GM18873 (cell line): ENCODE data around the gene AUTS2.

Experiments used
- ATAC-seq: cut with Tn5 transposase; IDR thresholded peaks from one replicate; pipeline ENCODE4 v1.9.1; 2021; ENCODE audit warnings: mild to moderate bottlenecking, moderate library complexity, moderate number of reproducible peaks; ENCODE audit not compliant: unreplicated experiment, low FRiP score

The AUTS2 gene

DNA sequence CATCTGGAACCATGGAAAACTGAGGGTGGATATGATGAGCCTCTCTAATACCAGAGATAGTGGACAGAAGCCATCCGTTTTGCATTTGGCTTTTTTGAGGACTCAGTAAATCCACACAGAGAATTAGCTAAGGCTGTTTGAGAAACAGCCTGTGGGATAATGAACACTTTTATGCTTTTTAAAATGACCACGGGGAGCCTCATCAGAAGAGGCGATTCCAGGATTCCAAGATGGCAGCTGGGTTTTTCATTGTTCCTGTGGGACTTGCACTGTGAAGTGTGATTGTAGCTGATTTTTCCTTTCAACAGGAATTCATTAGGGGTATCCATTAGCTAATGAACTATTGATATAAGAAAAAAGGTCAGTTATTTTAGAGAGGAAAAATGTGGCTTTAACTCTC is 353.2 kb downstream of the AUTS2 start:
- no peak for ATAC-seq

DNA sequence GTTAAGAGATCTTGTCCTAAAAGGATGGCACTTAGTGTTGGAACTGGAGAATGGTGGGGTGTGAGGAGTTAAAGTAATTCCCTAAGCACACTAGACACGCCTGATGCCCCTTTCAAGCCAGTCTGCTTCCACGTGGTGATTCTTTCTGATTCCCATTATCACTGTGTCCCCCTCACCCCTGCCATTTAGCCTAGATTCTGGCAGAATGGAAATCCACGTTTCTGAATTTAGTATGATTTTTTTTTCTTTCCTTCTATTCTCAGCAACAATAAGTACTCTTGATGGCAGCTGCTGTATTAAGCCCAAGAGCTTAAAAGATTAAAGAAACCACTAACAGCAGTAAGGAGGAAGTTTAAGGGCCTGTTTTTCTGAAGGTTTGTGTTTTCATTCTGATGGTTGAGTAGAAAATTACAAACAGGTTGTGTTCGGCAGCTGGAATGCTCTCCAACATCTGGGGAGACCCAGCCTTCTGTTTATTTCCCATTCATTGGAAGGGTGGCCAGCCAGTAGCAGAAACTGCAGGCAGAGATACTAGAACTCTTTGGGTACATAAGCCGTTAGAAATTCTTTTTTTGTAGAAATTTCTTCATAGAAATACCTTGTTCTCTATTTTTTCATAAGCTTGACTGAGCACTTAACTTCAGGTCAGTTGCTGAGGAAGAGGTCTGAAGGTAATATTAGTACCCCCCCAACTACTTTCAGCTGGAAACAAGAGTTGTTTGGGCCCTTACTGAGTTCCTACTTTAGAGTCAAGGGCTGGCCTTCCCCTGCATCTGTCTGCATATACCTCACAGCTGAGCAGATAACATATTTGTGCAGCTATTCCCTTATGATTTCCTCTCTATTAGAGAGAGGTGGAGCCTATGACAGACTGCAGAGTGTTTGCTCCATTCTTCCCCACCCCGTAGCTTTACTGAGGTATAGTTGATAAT is 355.1 kb downstream of the AUTS2 start:
- ATAC-seq: no peak

- no peak for ATAC-seq
Measured at GRCh38 chr7:69956541-69956940, 358.3 kb downstream of the AUTS2 start.

DNA sequence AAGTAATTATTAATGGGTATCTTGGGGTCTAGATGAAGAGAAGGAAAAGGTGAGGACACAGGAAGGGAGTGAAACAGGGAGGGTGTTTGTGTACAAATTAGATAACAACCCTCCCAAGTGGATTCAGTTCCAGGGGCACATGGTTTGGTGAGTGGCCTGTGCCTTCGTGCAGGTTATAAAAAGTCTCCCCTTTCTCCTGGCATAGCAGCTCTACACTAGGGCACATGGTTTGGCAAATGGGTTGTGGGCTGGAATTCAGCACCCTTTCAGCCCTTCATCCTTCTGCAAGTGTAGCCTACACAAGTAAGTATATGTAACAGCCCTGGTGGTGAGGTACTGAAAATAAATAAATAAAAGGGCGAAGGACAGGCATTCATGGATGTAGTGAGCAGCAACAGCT is 359.4 kb downstream of the AUTS2 start:
- ATAC-seq: no peak

DNA sequence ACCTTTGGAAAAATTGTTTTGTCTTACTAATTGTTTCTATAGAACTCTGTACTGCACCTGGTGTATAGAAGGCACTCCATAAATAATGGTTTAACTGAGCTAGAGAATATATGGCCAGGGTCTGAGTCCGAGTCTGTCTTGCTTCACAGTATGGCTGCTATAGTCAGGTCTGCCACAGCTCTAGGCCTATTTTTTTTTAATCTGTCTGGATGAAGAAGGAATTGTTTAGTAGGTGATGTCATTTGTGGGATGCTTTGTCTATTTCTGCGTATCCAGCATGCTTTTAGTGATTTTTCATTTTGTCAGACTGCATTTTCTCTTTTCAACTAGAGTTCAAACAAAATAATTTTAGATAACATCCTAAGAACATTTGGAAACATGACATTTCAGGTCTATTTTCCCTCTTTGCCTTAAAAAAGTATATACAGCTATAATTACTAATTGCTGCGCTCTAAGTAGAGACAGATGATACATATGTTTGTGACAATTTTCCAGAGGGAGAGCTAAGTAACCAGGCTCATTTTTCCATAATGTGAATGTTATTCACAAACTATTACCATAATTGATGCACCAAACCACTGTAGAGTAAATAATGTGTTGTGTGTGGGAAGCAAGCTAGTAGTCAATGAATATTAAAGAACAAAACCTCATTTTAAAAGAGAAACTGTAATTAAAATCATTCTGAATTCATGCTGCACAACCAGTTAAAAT is 361.7 kb downstream of the AUTS2 start:
- ATAC-seq: no peak

- ATAC-seq: no peak
Measured at GRCh38 chr7:69961436-69961835, 363.2 kb downstream of the AUTS2 start.

GRCh38 chr7:69962186-69963065 is 364.2 kb downstream of the AUTS2 start:
- no peak for ATAC-seq

DNA sequence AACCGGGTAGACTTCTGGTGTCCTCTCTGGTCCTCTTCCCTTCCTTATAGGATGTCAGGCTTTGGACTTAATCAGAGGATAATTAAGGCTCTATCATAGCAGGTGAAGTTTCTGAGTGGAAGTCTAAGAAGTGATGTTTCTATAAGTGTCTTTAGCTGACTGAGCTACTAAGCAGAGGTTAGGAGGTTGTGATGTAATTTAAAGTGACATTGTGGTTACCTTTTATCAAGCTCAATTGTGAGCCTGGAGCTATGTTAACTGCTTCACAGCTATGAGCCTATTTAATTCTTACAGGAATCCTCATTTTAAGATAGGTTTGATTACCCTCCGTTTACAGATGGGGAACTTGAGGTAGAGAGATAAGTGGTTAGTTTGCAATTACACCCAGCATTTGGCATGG is 365.1 kb downstream of the AUTS2 start:
- ATAC-seq: no peak

DNA sequence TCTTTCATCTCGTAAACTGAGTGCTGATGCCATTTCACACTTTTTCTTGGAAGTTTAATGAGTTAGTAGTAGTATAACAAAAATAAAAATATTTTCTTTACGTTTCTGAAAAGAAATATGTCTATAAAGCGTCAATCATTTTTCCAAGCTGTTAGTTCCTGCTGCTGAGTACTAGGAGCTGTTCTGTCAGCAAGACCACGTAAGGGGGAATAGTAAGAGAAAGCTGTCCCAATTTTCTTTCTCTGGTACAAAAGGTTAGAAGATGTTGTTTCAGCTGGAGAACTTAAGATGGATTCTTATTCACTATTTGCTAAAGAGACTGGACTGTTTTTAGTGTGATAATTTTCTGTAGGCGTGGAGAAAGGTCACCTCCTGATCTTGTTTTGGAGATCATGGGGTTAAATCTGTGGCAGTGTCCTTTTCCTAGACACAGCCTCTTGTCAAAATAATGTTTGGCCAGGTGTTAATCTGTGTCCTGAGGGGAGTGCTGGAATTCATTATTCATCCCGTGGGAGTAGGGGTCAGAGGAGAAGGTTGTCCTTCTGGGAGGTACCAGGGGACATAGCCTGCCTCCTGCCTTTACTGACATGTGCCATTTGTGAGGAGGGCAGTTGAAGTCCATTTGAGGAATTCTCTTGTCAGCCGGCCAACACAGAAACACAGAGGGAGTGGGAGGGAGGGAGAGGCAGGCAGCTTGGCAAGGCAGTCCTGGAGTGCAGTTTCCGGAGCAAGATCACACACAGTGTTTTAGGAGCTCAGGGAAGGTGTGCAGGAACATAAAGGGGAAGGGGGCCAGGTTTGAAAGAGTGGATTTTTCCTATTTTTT is 368.7 kb downstream of the AUTS2 start:
- ATAC-seq: no peak

DNA sequence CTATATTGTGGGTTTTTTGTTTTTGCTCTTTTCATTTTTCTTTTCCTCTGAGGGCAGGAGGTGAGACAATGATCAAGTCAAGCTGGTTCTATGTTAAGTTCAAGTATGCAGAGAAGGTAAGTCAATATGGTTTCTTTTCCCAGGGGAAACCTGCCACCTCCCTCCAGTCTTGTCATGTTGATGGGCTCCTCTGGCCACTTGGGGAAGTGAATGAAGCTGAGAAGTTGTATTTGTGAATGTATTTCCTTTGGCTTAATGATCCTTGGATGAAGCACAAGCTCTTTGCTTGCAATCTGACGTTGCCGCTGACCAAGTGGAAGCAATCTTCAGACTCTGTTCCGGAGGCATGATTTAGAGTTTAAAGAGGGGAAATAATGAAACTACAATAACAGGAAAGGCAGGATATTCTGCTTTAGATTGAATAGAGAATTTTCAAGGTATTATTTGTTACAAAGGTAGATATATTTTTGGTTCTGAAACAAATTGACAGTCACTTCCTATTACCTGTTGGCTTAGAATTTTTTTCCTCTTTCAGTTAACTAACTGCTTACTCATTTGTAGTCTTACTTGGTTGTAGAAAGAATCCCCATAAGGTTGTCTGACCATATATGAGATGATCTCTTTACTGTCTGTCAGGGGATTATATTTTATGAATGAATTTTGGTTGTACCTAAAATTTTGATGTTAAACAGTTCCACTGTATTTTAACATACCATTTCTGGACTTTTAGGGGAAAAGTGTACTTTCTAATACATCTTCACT is 369.6 kb downstream of the AUTS2 start:
- ATAC-seq: no peak

DNA sequence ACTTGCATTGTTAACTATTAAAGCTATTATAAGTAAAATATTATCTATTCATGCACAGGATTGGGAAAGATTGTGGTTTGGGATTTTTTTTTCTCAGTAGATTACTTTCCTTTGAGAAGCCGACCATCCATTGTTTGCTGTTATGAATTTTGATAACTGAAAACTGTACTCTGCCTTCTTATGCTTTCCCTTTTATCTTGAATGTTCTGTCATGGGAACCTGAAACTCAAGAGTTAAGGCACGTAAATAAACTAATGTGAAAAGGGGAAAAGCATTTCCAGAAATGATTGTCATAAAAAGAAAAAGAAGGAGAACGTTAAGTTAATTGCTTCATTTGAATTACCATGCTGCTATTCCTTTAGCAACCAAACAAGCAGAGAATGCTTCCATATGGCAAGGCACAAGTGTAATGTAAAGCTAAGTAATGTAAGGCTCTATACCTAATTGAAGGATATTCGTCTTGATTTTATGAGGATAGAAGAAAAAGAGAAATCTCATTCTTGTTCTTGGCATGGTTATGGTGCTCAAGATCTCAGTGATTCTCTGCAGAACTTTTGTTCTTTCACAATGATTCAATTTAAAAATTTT is 370.8 kb downstream of the AUTS2 start:
- no peak for ATAC-seq

DNA sequence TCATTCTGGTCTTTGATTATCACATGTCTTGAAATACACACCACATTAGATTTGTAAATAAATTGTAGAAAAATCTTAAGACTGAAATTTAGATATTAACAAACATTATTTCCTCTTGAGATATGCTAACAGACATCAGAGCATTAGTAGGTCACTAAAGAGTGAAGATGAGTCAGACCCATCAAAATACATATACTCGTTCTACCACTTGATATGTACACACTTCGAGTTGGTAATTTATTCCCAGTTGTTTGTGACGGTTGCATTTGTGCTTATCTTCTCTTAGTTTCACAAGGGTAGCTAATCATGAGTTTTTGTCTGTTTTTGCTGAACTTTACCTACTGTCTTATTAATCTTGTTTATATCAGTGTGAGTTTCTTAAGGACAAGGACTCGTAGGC is 383.4 kb downstream of the AUTS2 start:
- ATAC-seq: no peak

DNA sequence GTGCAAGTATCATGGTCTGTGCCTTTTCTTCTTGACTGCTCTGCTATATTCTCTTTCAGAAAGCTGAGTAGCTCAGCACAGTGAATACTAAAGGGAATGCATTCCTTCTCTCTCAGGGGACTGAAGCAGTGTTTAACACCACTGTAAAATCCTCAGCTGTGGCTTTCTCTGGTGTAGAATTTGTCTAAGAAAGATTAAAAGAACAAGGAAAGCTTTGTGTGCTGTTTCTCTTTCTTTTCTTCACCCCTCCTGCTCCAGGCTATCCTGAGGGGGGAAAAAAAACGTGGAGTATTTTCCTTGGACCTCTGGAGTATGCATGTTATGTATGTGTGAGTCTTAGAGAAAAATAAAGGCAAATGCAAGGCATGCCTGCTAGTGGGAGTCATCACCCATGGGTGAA is 383.9 kb downstream of the AUTS2 start:
- no peak for ATAC-seq

DNA sequence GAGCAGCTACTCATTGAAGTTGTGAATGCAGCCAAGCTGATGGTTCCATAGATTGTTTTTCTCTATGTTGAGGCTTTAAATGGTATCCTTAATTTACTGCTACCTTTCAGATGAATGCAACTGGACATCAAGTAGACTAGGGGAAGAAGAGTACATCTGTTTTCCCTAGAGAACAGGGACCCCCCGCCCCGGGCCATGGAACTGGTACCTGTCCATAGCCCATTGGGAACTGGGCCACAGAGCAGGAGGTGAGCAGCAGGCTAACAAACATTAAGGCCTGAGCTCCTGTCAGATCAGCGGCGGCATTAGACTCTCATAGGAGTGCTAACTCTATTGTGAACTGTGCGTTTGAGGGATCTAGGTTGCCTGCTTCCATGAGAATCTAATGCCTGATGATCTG is 391.3 kb downstream of the AUTS2 start:
- ATAC-seq: no peak

DNA sequence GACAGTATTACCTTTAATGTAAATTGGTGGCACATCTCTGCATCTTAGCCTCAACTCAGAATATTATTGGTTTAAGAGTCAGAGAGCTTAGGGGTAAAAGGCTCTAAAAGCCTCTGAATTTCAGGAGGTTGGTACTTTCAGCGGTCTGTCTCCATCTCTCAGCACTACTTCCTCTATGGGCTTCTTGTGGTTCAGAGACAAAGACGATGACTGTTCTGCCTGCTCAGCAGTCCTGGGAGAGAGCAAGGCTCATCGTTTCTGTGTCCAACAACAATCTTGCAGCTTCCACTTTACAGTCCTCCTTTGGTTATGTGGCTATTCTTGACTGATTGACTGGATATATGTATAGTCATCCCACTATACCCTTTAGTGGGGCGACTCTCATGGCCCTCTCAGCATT is 394.7 kb downstream of the AUTS2 start:
- ATAC-seq: no peak

DNA sequence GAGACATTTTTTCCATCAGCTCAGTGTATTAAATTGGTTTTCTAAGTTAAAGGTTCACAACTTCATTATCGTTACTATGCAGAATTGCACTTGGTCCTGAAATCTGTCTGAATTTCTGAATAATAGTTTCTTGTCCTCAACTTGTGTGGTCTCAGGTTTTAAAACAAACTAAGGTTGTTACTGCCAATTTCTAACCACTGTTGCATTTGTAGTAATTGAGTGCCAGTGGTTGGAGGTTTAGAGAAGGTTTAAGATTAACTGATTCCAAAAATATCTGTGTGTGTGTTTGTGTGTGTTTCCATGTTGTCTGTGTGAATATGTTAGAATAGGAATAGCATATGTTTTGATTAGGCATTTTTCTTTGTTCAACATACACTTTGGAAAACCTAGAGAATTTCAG is 395.9 kb downstream of the AUTS2 start:
- ATAC-seq: no peak

DNA sequence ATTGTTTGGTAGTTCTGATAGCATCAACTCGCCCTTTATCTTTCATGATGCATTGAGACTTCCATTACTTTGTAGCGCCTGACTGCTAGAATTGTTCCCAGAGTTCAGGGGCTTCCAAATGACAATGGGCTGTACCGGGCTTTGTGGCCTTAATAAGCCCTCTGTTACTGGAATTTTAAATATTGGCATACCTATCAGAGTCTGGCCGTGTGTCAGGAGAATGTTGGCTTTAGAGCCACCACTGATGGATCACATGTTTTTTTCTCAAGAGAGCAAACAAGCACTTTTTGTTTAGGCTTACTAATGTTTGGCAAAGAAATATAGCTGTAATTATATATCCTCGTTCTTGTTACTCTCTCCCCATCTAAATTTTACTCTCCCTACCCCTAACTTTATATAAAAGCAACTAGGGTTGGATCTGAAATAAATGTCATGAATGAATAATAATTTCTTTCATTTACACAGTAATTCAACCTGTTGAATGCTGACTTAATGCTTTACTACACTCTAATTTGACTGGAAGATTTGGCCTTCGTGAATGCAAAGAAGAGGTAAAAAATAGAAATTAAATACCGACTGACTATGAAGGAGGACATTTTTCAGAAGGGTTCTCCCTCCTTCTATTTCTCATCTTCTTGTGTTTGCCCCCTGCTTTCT is 396.7 kb downstream of the AUTS2 start:
- ATAC-seq: no peak

DNA sequence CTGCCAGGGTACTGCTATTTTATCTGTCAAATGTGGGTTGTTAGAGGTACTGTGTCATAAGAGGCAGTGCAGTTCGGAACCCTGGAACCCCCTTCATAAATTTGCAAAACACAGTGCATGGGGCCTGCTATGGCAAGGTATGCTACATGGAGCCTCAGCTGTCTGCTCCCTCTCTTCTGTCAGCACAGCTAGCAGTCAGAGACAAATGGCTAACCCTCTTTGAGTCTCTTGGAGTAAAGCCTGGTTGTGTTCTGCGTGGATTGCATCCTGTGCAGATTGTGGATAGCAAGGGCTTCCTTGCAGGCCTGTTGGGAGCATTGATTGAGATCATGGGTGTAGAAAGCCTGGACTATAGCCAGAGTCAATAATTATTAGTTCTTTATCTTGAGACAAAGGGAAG is 397.8 kb downstream of the AUTS2 start:
- no peak for ATAC-seq
